Measurements from ENCODE around the gene UXS1.

GRCh38 chr2:106153781-106154180 lies 40.3 kb downstream of the UXS1 start:
- no peak for TF ChIP-seq CTCF (IDR thresholded peaks at IDR 0.05; ENCODE audit: poor library complexity, severe bottlenecking)
- no peak for TF ChIP-seq POLR2AphosphoS5 (IDR thresholded peaks at IDR 0.05)
- no peak for TF ChIP-seq EP300 (conservative IDR thresholded peaks at IDR 0.05; ENCODE audit: poor library complexity, severe bottlenecking)
